Stimulated activated CD4-positive, alpha-beta T cell treated with anti-CD3 and anti-CD28 coated beads, Interleukin-2, amount 100 ng/mL, for 24 hours (primary cell): ENCODE data around the gene GNB2.
A peak's percentile ranks its signal among the peaks of the same experiment; 100 is the strongest.
"Not testable (repeated sequence)": the region's sequence is repeated elsewhere in the genome, so short reads cannot be mapped to it uniquely, and the experiment has no call there.

Source experiments
- DNase-seq, 2 donors: peaks; one replicate each; pipeline ENCODE4 v3.0.0-alpha.2; 2020

GNB2 gene

GRCh38 chr7:100673302-100673941 is at the start of gene GNB2:
Gene GNB2, plus strand, starts transcription at chr7:100673740. Its CDS starts 2,526 bp downstream, at chr7:100676266.
- DNase-seq = peak; percentile 99 to 100

DNA sequence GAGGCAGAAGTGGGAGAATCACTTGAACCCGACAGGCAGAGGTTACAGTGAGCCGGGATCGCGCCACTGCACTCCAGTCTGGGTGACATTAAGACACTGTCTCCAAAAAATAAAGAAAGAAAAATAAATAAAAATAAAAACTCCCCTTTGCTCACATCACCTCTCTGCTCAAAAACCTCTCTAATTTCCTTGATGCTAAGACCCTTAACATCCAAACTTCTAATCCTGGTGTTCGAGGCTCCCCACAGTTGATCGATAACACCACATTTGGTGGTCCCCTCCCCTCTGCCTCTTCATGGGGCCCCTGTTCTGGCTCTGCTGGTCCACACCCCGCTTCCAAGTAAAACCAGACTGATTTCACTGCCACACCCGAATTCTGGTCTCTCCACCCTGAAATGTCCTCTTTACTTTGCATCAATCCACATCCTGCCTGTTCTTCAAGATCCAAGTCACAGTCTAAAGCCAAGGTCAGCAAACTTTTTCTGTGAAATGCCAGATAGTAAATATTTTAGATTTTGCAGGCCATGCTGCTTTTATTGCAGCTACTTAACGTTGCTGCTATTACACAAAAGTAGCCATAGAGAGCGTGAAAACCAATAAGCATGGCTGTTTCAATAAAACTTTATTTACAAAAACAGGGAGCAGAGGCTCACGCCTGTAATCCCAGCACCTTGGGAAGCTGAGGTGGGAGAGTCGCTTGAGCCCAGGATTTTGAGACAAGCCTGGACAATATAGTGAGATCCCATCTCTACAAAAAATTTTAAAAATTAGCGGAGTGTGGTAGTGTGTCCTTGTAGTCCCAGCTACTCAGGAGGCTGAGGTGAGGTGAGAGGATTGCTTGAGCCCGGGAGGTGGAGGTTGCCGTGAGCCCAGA is 49.4 kb upstream of the GNB2 start:
- DNase-seq = no peak

- no peak for DNase-seq
These were observed 47.5 kb upstream of the GNB2 start for GRCh38 chr7:100626055-100626454.

- DNase-seq = peak; percentile 85 to 89
These were observed 46.9 kb upstream of the GNB2 start for GRCh38 chr7:100626530-100627237.

DNA sequence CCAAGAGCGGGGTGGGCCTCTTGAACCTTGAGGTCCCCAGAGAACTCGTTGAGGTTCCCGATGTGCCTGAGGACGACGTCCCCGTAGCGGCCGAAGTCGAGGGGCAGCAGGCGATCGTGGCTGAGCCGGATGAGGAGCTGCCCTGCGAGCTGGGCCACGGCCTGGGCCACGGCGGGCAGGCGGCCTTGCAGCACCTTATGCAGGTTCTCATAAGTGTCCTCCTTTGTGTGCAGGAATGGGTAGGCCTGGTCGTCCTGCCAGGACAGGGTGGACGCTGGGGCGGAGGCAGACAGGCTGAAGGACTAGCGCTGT is 46.3 kb upstream of the GNB2 start:
- no peak for DNase-seq

DNA sequence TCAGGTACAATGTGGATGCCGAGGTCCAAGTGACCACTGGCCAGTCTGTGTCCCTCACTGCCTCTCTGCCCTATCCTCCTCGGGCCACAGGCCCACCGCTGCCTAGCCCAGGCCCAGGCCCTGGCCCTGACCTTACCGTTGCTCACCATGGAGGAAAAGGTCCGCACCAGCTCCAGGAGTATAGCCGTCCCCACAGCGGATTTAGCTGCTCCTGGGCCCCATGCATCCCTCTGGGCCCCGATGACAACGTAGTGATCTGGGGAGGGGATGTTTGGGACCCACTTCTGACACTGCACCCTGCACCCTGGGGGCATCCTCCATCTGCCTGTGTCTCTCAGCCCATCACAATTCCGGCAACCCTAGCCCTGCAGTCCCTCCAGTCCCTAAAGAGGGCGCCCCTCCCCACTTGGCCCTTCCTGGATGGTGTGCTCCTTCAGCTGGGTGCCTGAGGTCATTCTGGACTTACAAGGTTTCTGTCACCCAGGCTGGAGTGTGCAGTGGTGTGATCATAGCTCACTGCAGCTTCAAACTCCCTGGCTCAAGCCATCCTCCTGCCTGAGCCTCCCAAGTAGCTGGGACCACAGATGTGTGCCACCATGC is 44.3 kb upstream of the GNB2 start:
- DNase-seq = peak in 1 of 2 donors; percentile 50

GRCh38 chr7:100630066-100630465 is 43.5 kb upstream of the GNB2 start:
- DNase-seq = no peak

GRCh38 chr7:100632951-100633717 is 40.4 kb upstream of the GNB2 start:
- DNase-seq = peak; percentile 66 to 76

- DNase-seq = no peak
These were observed 33.5 kb upstream of the GNB2 start for GRCh38 chr7:100639995-100640516.

DNA sequence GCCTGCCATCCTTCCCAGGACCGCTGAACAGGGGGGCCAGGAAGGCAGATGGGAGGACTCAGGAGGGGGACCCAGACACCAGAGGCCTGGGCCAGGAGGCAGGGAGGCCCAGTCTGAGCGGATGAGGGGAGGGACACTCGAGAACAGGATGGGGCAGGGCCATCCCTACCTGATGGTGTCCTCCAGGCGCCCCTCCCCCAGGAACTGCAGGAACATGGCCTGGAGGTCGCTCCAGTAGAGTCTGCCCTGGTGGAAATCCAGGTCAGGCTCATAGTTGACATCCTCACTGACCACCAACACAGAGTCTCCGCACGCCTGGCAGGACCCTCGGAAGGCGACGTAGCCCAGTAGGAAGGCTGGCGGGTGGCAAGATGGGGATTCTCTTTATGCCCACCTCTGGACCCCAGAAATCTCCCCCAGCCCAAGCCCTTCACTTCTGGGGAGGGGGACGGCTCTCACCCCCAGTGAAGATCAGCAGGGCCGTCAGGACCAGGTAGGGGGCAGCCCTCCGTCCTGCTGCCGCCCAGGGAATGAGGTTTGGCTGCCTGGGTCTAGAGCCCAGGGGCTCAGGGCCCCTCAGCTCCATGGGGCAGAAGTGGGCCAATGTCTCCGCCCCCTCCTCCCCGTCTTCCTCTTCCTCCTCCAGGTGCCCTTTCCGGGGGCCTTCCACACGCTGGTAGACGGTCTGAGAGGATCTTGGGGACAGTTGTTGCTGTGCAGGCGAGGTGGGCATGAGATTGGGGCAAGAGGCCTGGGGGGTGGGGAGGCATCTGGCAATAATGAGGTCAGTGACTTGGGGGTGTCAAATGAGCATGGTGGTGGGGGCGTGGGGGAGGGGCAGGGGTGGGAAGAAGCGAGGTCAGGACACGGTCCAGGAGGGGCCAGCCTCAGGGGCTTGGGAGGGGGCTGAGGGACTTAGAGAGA is 32.8 kb upstream of the GNB2 start:
- no peak for DNase-seq

DNA sequence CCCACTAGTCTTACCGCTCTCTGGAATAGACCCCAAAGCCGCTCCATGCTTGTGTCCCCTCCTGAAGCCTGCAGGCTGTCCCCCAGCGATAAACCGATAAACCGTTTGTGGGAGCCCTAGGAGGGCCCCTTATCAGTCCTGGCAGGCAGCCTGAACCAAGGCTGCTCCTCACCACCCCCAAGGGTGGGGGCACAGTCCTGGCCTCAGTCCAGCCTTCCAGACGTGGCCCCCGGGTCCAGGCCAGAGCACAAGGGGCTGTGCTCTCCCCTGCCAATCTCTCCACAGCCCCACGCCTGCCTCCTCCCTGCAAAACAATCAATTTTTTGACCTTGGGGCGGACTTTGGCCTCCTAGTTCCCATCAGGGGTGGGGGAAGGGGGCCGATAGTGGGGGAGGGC is 32.1 kb upstream of the GNB2 start, which contains the start of gene TFR2:
TFR2 (minus strand) TSS at position 90 of the 397 bp plus-strand sequence; CDS start at position 47, 43 bp downstream.
- DNase-seq = no peak

DNA sequence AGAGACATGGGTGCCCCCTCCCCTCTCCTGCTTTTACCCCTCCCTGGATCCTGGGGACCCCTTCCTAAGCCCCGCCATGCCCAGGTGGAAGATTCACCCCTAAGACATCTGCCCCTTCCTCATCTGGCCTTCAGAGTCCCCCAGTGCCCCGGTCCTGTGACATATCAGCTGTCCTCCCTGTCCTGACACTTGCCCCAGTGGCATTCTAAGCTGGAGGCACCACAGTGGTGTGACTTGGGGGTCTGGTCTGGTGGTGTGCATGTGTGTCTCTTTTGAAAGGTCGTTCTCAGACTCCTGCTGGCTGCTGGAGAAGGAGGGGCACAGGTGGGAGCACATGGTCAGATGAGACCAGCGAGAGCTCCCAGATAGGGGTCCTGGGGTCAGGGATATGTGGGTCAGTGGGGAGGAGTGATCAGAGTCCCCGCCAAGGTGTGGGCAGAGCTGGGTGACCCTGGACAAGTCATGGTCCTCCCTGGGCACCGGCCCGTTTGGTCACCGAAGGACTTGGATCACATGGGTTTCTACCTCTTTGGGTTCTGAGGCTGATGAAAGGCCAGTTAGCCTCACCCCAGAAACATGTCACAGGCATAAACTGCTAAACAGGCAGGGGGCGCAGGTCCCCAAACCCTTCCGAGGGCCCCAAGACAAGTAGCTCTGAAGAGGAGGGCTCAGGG is 31.5 kb upstream of the GNB2 start:
- no peak for DNase-seq

- DNase-seq = peak in 1 of 2 donors; percentile 55
These were observed 31.0 kb upstream of the GNB2 start for GRCh38 chr7:100642534-100642907.

GRCh38 chr7:100649826-100650565 is 23.5 kb upstream of the GNB2 start:
- DNase-seq = no peak

DNA sequence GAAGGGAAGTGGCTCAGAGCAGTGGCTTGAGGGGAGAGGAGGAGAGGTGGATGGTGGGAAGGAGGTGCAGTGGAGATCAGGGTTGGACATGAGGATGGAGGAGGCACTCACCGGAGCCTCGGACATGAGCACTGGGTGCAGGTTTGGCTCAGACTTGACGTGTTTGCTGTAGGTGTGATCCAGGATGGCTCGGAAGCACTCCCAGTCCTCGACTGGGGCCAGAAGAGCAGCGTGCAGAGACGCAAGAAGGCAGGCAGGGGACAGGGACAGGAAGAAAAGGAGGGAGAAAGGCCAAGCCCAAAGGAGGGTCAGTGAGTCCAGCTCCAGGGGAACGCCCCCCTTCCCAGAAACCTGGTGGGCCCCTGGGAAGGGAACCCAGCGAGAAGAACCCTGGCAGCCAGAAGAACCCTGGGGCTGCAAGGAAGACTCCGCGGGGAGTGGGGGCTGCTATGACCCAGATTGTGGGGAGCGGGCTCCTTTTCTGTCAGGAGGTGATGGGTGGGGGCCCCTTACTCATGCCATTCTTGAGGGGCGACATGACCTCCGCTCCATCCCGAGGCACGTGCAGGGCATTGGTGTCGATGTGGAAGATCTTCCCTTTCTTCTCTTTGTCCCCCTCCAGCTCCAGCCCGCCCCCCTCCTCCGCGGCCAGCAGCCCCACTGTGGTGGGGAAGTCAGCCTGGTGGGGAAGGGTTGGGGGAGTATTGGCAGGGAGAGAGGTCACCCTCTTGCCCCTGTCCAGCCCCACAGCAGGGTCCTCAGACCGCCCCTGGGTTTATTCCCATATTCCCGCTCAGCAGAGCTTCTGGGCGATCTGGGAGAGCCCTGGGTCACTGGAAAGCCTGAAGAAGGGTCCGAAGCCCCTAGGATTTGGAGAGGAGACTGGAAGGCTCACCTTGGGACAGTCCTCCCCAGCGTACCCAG is 18.4 kb upstream of the GNB2 start:
- DNase-seq = no peak

DNA sequence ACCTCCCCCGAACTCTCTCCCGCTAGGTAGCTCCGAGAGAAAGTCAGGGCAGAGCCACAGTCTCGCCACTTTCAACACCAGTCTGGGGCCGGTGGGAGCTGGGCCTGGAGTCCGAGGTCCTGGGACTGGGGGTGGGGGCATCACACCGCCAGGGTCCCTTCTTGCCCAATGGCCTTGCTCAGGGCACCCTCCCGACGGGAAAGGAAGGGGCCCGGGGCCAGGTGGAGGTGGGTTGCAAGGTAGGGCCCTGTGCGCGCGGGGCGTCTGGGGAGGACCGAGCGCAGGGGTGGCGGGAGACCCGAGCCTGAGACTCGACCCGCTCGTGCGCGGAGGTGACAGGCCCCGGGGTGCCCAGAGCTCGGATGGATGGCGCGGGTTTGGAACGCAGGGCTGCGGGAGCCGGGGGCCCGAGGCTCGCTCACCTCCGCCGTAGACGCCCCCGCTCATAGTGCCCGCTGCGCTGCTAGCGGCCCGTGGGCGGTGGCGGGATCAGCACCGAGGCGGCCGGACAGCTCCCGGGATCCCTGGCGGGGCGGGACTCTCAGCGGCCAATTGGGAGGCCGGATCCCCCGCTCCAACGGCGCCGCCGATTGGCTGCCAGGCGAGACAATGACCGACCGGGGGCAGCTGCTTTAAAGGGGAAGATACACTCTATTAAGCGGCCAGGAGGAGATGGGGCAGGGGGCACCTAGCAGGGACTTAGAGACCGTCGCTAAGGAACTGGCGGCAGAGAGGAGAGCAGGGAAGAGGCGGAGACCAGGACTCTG is 17.4 kb upstream of the GNB2 start, which contains the start of gene ACTL6B:
ACTL6B (minus strand) TSS at position 541 of the 767 bp plus-strand sequence; CDS start at position 447, 94 bp downstream.
- DNase-seq = peak; percentile 60 to 77

- not testable (repeated sequence) for DNase-seq
These were observed 11.3 kb upstream of the GNB2 start for GRCh38 chr7:100662194-100662776.
